B cell (primary cell): ENCODE results near the gene SFXN5. TPM values are rescaled to one million over a fixed set of nuclear protein-coding genes. Genes with fewer than 3 reads are reported as not detected.

ENCODE experiments used
- ATAC-seq: fragments of 200-7000 bp; cut with Tn5 transposase; one replicate; pipeline ENCODE4 v1.10.0; 2021; ENCODE audit warnings: low read depth, mild to moderate bottlenecking, moderate number of reproducible peaks, moderate library complexity
- CTCF ChIA-PET: fragments of 350-600 bp; sonication (Branson Sonifier 250); formaldehyde crosslinking; loops from one replicate; lab custom pipeline; 2021; ENCODE audit warnings: antibody characterized with exemption, inconsistent platforms; lab: Charles Lee
- POLR2A ChIA-PET: fragments of 350-600 bp; sonication (Branson Sonifier 250); formaldehyde crosslinking; loops from one replicate; lab custom pipeline; 2021; ENCODE audit warnings: antibody characterized with exemption; lab: Charles Lee
- DNase-seq: peaks from one replicate; pipeline ENCODE4 v3.0.0; 2013
- H2AFZ ChIP-seq: 2 replicates; pipeline ENCODE4 v1.6.1; 2012; ENCODE audit warnings: mild to moderate bottlenecking, low read depth, low read length; ENCODE audit not compliant: insufficient read depth, poor library complexity, severe bottlenecking
- H3K27ac ChIP-seq, 2 donors: 1 replicate in 1 of 2; 2 replicates in 1 of 2; pipeline ENCODE4 v1.5.1; 2012 to 2013; ENCODE audit warnings: low read length in 2 of 2, mild to moderate bottlenecking in 2 of 2, moderate library complexity in 1 of 2
- H3K27me3 ChIP-seq, 4 experiments: fragments of 200-600 bp in 1 of 4; sonication (generic) in 1 of 4; replicated peaks in 1 of 4; 1 replicate in 2 of 4; 2 replicates in 2 of 4; pipeline versions ENCODE4 v1.6.1 to v1.7.0; 2013 to 2016; ENCODE audit warnings: low read length in 3 of 4, mild to moderate bottlenecking in 2 of 4, mixed read lengths in 1 of 4, moderate library complexity in 1 of 4; ENCODE audit not compliant: insufficient read depth in 4 of 4, control insufficient read depth in 3 of 4; ENCODE audit errors: control extremely low read depth in 1 of 4
- H3K36me3 ChIP-seq, 2 experiments: replicated peaks in 1 of 2; 1 replicate in 1 of 2; 2 replicates in 1 of 2; pipeline versions ENCODE4 v1.6.1 to v1.7.1; 2013; ENCODE audit warnings: low read length in 1 of 2; ENCODE audit not compliant: insufficient read depth in 2 of 2, control insufficient read depth in 1 of 2; ENCODE audit errors: control extremely low read depth in 1 of 2, extremely low read depth in 1 of 2
- H3K4me1 ChIP-seq, 2 donors: fragments of 200-600 bp in 1 of 2; sonication (generic) in 1 of 2; 1 replicate in 1 of 2; 2 replicates in 1 of 2; pipeline versions ENCODE4 v1.5.1 to v1.6.1; 2013 to 2017; ENCODE audit warnings: low read length in 2 of 2; ENCODE audit not compliant: control insufficient read depth in 2 of 2, insufficient read depth in 2 of 2
- H3K4me2 ChIP-seq: replicated peaks from 2 replicates; pipeline ENCODE3; 2012; ENCODE audit warnings: mild to moderate bottlenecking, low read depth, low read length; ENCODE audit not compliant: poor library complexity, severe bottlenecking
- H3K4me3 ChIP-seq, 5 experiments: fragments of 200-600 bp in 1 of 5; sonication (generic) in 1 of 5; 1 replicate in 3 of 5; 2 replicates in 2 of 5; pipeline versions ENCODE4 v1.5.1 to v1.7.0; 2011 to 2016; ENCODE audit warnings: low read length in 4 of 5, mild to moderate bottlenecking in 4 of 5, low read depth in 2 of 5, control low read depth in 1 of 5, moderate library complexity in 1 of 5; ENCODE audit not compliant: insufficient read depth in 1 of 5; ENCODE audit errors: control extremely low read depth in 1 of 5, extremely low read depth in 1 of 5
- H3K79me2 ChIP-seq: fragments of 200-600 bp; sonication (generic); one replicate; pipeline ENCODE4 v1.6.0; 2016; ENCODE audit warnings: low read length; ENCODE audit not compliant: control insufficient read depth, insufficient read depth
- H3K9ac ChIP-seq: fragments of 200-600 bp; sonication (generic); 2 replicates; pipeline ENCODE4 v1.6.1; 2017; ENCODE audit warnings: mild to moderate bottlenecking, low read length, moderate library complexity
- H3K9me3 ChIP-seq, 3 donors: one replicate each; pipeline versions ENCODE4 v1.6.1 to v1.7.1; 2013; ENCODE audit warnings: low read length in 2 of 3; ENCODE audit not compliant: control insufficient read depth in 2 of 3, insufficient read depth in 1 of 3; ENCODE audit errors: control extremely low read depth in 1 of 3
- H4K20me1 ChIP-seq: 2 replicates; pipeline ENCODE4 v1.6.0; 2012; ENCODE audit warnings: mild to moderate bottlenecking, low read length; ENCODE audit not compliant: insufficient read depth, control insufficient read depth, poor library complexity, severe bottlenecking
- H3K27ac Mint-ChIP-seq: one replicate; pipeline ENCODE4 v1.8.0; 2021; ENCODE audit warnings: mixed read lengths
- H3K27me3 Mint-ChIP-seq: one replicate; pipeline ENCODE4 v1.8.0; 2021; ENCODE audit warnings: mixed read lengths
- H3K4me1 Mint-ChIP-seq: one replicate; pipeline ENCODE4 v1.8.0; 2021; ENCODE audit warnings: mixed read lengths
- H3K4me3 Mint-ChIP-seq: one replicate; pipeline ENCODE4 v1.8.0; 2021; ENCODE audit warnings: mixed read lengths
- H3K9me3 Mint-ChIP-seq: one replicate; pipeline ENCODE4 v1.8.0; 2022; ENCODE audit warnings: mixed read lengths; ENCODE audit not compliant: insufficient read depth
- CTCF ChIP-seq: fragments of 200-600 bp; IDR thresholded peaks from one replicate; pipeline ENCODE4 v1.8.0; 2022; ENCODE audit warnings: antibody characterized with exemption, mild to moderate bottlenecking
- EZH2 ChIP-seq: IDR thresholded peaks from 2 replicates; pipeline ENCODE4 v1.6.1; 2012; ENCODE audit warnings: borderline replicate concordance, low read depth, mild to moderate bottlenecking, moderate library complexity, low read length; ENCODE audit not compliant: insufficient read depth, poor library complexity, severe bottlenecking
- WGBS: methylation state at CpG from one replicate; pipeline ENCODE4 v1.1.5; 2013; ENCODE audit warnings: missing lambda C conversion rate; ENCODE audit not compliant: insufficient coverage; 5-methylcytosine and 5-hydroxymethylcytosine counted together
- intact Hi-C: fragments of 100-400 bp; cut with micrococcal nuclease; formaldehyde crosslinking; loops from one replicate; pipeline ENCODE4 v1.10.0; 2022
- polyA plus RNA-seq: library from polyadenylated mRNA; depleted of rRNA; stranded (reverse); fragments of >200 nt; gene quantifications from 2 replicates; pipeline ENCODE4 v1.2.3, GENCODE V29; 2012
- total RNA-seq, 2 donors: library from RNA; stranded (reverse); fragments of 120-200 nt in 1 of 2; gene quantifications; 1 replicate in 1 of 2; 2 replicates in 1 of 2; pipeline versions ENCODE4 v1.2.3 to v1.2.4, GENCODE V29; 2013 to 2022

The SFXN5 gene
- total and polyA plus RNA-seq, 2 donors (not counting 1 experiment from before 2014, with no cell fraction given) = 8.0 to 16.9 TPM

- 38% methylated on average over 4 of the region's 6 CpGs for WGBS
- DNase-seq (no peak), ATAC-seq (no peak)
- H3K4me3 Mint-ChIP-seq = no peak overlapping the region
- H3K27me3 Mint-ChIP-seq = peaks cover 35% of the 10 kb centered on the region
- no peak overlapping the region for H3K27ac ChIP-seq
- H3K4me3 ChIP-seq = no peak overlapping the region
- H3K4me2 ChIP-seq = no peak overlapping the region
- ChIA-PET POLR2A (no interaction called here), CTCF (interaction anchor here (1.0 kb wide), 1 partner anchor 66 kb away, joined by 3 read pairs; no protein-coding TSS in a partner anchor)
- H2AFZ ChIP-seq = no peak overlapping the region
- peaks cover 0 to 17% (median 0%) of the 10 kb centered on the region in 3 donors for H3K9me3 ChIP-seq
- intact Hi-C loops = no loop called here
- H3K36me3 ChIP-seq = no peaks in the 10 kb centered on the region
- H3K9me3 Mint-ChIP-seq = no peaks in the 10 kb centered on the region
- no peaks in the 10 kb centered on the region for H3K79me2 ChIP-seq
- no peak overlapping the region for H3K9ac ChIP-seq
- H3K4me1 ChIP-seq = peaks cover 16 to 23% of the 10 kb centered on the region in 2 donors
- no peak overlapping the region for H3K27ac Mint-ChIP-seq
- peaks cover 7% of the 10 kb centered on the region for H3K4me1 Mint-ChIP-seq
- TF ChIP-seq CTCF (no peak), EZH2 (no peak)
- peaks cover 0 to 70% (median 60%) of the 10 kb centered on the region in 4 experiments for H3K27me3 ChIP-seq
- no peaks in the 10 kb centered on the region for H4K20me1 ChIP-seq
These were observed 144.6 kb downstream of the SFXN5 start for GRCh38 chr2:72926811-72927465.

GRCh38 chr2:72926368-72926767, 145.1 kb downstream of the SFXN5 start:
- Histone ChIP-seq H3K4me3 (no peak overlapping the region), H4K20me1 (no peaks in the 10 kb centered on the region), H3K36me3 (no peaks in the 10 kb centered on the region), H2AFZ (no peak overlapping the region), H3K9ac (no peak overlapping the region), H3K79me2 (no peaks in the 10 kb centered on the region), H3K4me1 (peaks cover 16 to 28% of the 10 kb centered on the region in 2 donors), H3K27ac (no peak overlapping the region), H3K4me2 (no peak overlapping the region), H3K9me3 (peaks cover 0 to 18% (median 0%) of the 10 kb centered on the region in 3 donors), H3K27me3 (peaks cover 0 to 73% (median 65%) of the 10 kb centered on the region in 4 experiments)
- intact Hi-C loops = no loop called here
- no peaks in the 10 kb centered on the region for H3K9me3 Mint-ChIP-seq
- peaks cover 40% of the 10 kb centered on the region for H3K27me3 Mint-ChIP-seq
- no CpG with 5 or more reads among the region's 4 CpGs for WGBS
- H3K27ac Mint-ChIP-seq = no peak overlapping the region
- no peak overlapping the region for H3K4me3 Mint-ChIP-seq
- TF ChIP-seq CTCF (no peak), EZH2 (no peak)
- peaks cover 7% of the 10 kb centered on the region for H3K4me1 Mint-ChIP-seq
- ATAC-seq (no peak), DNase-seq (no peak)
- ChIA-PET CTCF (interaction anchor here (0.6 to 1.0 kb wide), 2 partner anchors 9 to 34 kb away, joined by 3 read pairs; partner anchors contain the start of gene EMX1), POLR2A (no interaction called here)
